Measurements from ENCODE around the gene TMCO4. TPM values are rescaled to one million over a fixed set of nuclear protein-coding genes. Genes with fewer than 3 reads are reported as not detected.

TMCO4 gene
- total RNA-seq, 6 experiments from 2014 or later = 6.4 to 13.5 (median 9.8) TPM

- TF ChIP-seq CTCF (IDR thresholded peaks at IDR 0.05) = no peak
- Histone ChIP-seq H3K27me3 (no peaks in the 10 kb centered on the region), H3K27ac (no peak overlapping the region), H3K9me3 (no peaks in the 10 kb centered on the region), H3K4me3 (no peak overlapping the region), H3K36me3 (peaks cover 0 to 3% (median 0%) of the 10 kb centered on the region in 4 donors), H3K4me1 (no peaks in the 10 kb centered on the region)
- ATAC-seq (no peak), DNase-seq (no peak)
- 95% methylated on average over 3 of the region's 4 CpGs for WGBS (ENCODE audit: insufficient coverage, low coverage, low lambda C conversion rate, missing lambda C conversion rate)
- intact Hi-C loops (cut with DNase I) = no loop called here
These were observed 79.5 kb downstream of the TMCO4 start for GRCh38 chr1:19720174-19720573.

- no peak for DNase-seq
- H3K27me3 ChIP-seq = no peaks in the 10 kb centered on the region
- no peaks in the 10 kb centered on the region for H3K36me3 ChIP-seq
- H3K27ac ChIP-seq = no peak overlapping the region
- WGBS (ENCODE audit: insufficient coverage, low coverage, low lambda C conversion rate, missing lambda C conversion rate) = 84% methylated on average over 6 of the region's 6 CpGs
- no peak for TF ChIP-seq POLR2A (IDR thresholded peaks at IDR 0.05)
- no peak for TF ChIP-seq CTCF (IDR thresholded peaks at IDR 0.05)
- intact Hi-C loops (cut with DNase I) = no loop called here
- ATAC-seq = peak in 1 of 4 donors; percentile 34
- no peaks in the 10 kb centered on the region for H3K4me1 ChIP-seq
- no peaks in the 10 kb centered on the region for H3K9me3 ChIP-seq
- H3K4me3 ChIP-seq = no peak overlapping the region
These were observed 82.2 kb downstream of the TMCO4 start for GRCh38 chr1:19717467-19717866.

DNA sequence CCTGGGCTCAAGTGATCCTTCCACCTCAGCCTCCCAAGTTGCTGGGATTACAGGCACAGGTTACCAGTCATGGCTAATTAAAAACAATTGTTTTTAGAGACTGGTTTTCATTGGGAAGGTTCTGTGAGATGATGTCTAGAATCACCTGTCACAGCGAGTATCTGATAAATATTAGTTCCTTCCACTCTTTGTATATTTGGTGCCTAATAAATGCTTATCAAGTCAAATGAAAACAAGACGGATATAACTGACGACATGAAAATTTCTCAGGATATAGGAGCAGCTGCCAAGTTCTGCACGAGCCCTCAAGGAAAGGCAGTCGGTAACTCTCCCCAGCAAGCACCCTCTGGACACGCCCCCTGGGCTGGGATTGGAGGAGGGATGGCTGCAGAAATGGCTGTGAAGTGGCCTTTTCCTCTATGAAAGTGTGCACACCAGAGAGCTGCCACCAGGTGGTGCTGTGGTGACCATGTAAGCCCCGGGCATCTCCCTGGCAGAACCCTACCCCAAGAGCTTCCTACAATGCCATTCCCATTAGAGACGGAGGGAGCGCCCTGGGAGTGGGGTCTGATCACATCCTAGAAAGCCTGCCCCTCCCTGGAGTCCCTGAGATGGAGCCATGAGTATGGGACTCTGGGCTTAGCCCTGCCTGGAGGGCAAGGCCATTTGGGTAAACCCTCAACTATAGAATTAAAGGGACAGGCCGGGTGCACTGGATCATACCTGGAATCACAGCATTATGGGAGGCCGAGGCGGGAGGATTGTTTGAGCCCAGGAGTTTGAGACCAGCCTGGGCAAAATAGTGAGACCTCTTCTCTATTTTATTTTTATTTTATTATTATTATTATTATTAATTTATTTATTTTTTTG, 84.1 kb downstream of the TMCO4 start:
- intact Hi-C loops (cut with DNase I) = no loop called here
- peak; percentile 67 to 95 (median 86) for TF ChIP-seq CTCF (IDR thresholded peaks at IDR 0.05)
- no peak for TF ChIP-seq POLR2A (IDR thresholded peaks at IDR 0.05)
- DNase-seq (peak; percentile 86 to 88 (median 87)), ATAC-seq (peak; percentile 99 to 100 (median 100))
- WGBS (ENCODE audit: insufficient coverage, low coverage, low lambda C conversion rate, missing lambda C conversion rate) = 43% methylated on average over 9 of the region's 12 CpGs
- H3K27ac ChIP-seq = no peak overlapping the region
- no peaks in the 10 kb centered on the region for H3K36me3 ChIP-seq
- H3K9me3 ChIP-seq = no peaks in the 10 kb centered on the region
- H3K4me3 ChIP-seq = no peak overlapping the region
- H3K27me3 ChIP-seq = no peaks in the 10 kb centered on the region
- no peaks in the 10 kb centered on the region for H3K4me1 ChIP-seq

- Histone ChIP-seq H3K27ac (no peak overlapping the region), H3K36me3 (no peaks in the 10 kb centered on the region), H3K4me3 (no peak overlapping the region), H3K4me1 (no peaks in the 10 kb centered on the region), H3K27me3 (no peaks in the 10 kb centered on the region), H3K9me3 (no peaks in the 10 kb centered on the region)
- DNase-seq (no peak), ATAC-seq (no peak)
- WGBS (ENCODE audit: insufficient coverage, low coverage, low lambda C conversion rate, missing lambda C conversion rate) = 84% methylated on average over 2 of the region's 4 CpGs
- TF ChIP-seq CTCF (IDR thresholded peaks at IDR 0.05) (no peak), POLR2A (IDR thresholded peaks at IDR 0.05) (no peak)
- intact Hi-C loops (cut with DNase I) = no loop called here
These were observed 86.8 kb downstream of the TMCO4 start for GRCh38 chr1:19712928-19713327.

Measured in right lobe of liver (tissue), 6 donors.